Choroid plexus epithelial cell (primary cell): ENCODE measurements around the gene PID1.

Experiments used
- DNase-seq: peaks from one replicate; pipeline ENCODE4 v3.0.0-alpha.2; 2010; ENCODE audit warnings: low read depth
- H3K4me3 ChIP-seq: 2 replicates; pipeline ENCODE4 v1.5.1; 2011; ENCODE audit warnings: low read depth, mild to moderate bottlenecking, control low read depth, low read length, moderate library complexity
- TF ChIP-seq, protein P1 (sequence below): conservative IDR thresholded peaks from 2 replicates; pipeline ENCODE4 v1.5.1; 2011; ENCODE audit warnings: low read depth, mild to moderate bottlenecking, control low read depth, inconsistent platforms, low read length, moderate library complexity

PID1 gene

DNA sequence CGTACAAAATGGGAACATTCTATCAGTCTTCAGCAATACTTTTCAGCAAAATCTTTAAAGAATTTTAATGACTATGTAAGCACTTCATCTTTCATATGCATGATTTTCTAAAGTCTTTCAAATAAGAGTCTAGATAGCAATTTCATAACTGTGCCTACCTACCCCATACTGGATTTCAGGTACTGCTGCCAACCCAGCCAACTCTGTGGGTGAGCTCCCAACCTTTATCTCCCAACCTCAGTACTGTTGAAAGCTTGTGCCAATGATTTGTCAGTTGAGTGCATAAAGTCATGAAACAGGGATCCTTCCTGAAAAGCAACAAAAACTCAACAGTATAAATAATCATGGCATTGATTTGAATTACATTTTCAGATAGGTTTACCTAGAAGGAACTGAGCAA, 296.9 kb downstream of the PID1 start:
- no peak for DNase-seq
- H3K4me3 ChIP-seq, result no peak overlapping the region
- TF ChIP-seq, protein P1, sequence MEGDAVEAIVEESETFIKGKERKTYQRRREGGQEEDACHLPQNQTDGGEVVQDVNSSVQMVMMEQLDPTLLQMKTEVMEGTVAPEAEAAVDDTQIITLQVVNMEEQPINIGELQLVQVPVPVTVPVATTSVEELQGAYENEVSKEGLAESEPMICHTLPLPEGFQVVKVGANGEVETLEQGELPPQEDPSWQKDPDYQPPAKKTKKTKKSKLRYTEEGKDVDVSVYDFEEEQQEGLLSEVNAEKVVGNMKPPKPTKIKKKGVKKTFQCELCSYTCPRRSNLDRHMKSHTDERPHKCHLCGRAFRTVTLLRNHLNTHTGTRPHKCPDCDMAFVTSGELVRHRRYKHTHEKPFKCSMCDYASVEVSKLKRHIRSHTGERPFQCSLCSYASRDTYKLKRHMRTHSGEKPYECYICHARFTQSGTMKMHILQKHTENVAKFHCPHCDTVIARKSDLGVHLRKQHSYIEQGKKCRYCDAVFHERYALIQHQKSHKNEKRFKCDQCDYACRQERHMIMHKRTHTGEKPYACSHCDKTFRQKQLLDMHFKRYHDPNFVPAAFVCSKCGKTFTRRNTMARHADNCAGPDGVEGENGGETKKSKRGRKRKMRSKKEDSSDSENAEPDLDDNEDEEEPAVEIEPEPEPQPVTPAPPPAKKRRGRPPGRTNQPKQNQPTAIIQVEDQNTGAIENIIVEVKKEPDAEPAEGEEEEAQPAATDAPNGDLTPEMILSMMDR, result no peak
